Spleen (tissue), 11 donors: Measurements from ENCODE around the gene TTC21A. TPM values are rescaled to one million over a fixed set of nuclear protein-coding genes. Genes with fewer than 3 reads are reported as not detected.

Experiments
- DNase-seq: peaks from one replicate; pipeline ENCODE4 v3.0.0-alpha.2; 2020
- H3K27ac ChIP-seq, 8 donors: fragments of 200-600 bp; sonication (generic) in 7 of 8; 1 replicate in 4 of 8; 2 replicates in 4 of 8; pipeline versions ENCODE4 v1.5.0 to v1.8.0; 2016 to 2021; ENCODE audit warnings: inconsistent platforms in 4 of 8, mild to moderate bottlenecking in 4 of 8, moderate library complexity in 1 of 8
- H3K27me3 ChIP-seq, 7 donors: fragments of 200-600 bp; sonication (generic) in 6 of 7; replicated peaks in 1 of 7; 1 replicate in 4 of 7; 2 replicates in 3 of 7; pipeline versions ENCODE4 v1.5.0 to v1.8.0; 2016 to 2021; ENCODE audit warnings: inconsistent platforms in 3 of 7, mild to moderate bottlenecking in 1 of 7
- H3K36me3 ChIP-seq, 6 donors: fragments of 200-600 bp; sonication (generic) in 5 of 6; 1 replicate in 4 of 6; 2 replicates in 2 of 6; pipeline versions ENCODE4 v1.5.0 to v1.8.0; 2016 to 2021; ENCODE audit warnings: inconsistent platforms in 2 of 6
- H3K4me1 ChIP-seq, 6 donors: fragments of 200-600 bp; sonication (generic) in 5 of 6; 1 replicate in 3 of 6; 2 replicates in 3 of 6; pipeline versions ENCODE4 v1.5.0 to v1.8.0; 2016 to 2021; ENCODE audit warnings: inconsistent platforms in 3 of 6
- H3K4me3 ChIP-seq, 8 donors: fragments of 200-600 bp; sonication (generic) in 7 of 8; 1 replicate in 4 of 8; 2 replicates in 4 of 8; pipeline versions ENCODE4 v1.5.0 to v1.8.0; 2016 to 2021; ENCODE audit warnings: inconsistent platforms in 4 of 8, mild to moderate bottlenecking in 4 of 8, moderate library complexity in 2 of 8
- H3K9me3 ChIP-seq, 8 donors: fragments of 200-600 bp; sonication (generic) in 7 of 8; 1 replicate in 4 of 8; 2 replicates in 4 of 8; pipeline versions ENCODE4 v1.5.0 to v1.8.0; 2016 to 2021; ENCODE audit warnings: inconsistent platforms in 4 of 8
- CTCF ChIP-seq, 11 experiments: fragments of 200-600 bp in 7 of 11; fragments of 450-650 bp in 4 of 11; sonication (generic) in 4 of 11; IDR thresholded peaks in 8 of 11; conservative IDR thresholded peaks in 3 of 11; 1 replicate in 7 of 11; 2 replicates in 4 of 11; pipeline versions ENCODE4 v1.4.0 to v1.8.0; 2016 to 2021; ENCODE audit warnings: antibody characterized with exemption in 11 of 11, inconsistent platforms in 4 of 11, mild to moderate bottlenecking in 1 of 11
- POLR2A ChIP-seq, 3 donors: fragments of 450-650 bp; IDR thresholded peaks; one replicate each; pipeline ENCODE4 v1.5.1; 2017; ENCODE audit warnings: antibody characterized with exemption in 3 of 3, mild to moderate bottlenecking in 1 of 3
- POLR2AphosphoS5 ChIP-seq, 3 donors: sonication (generic); formaldehyde crosslinking; IDR thresholded peaks; one replicate each; pipeline ENCODE4 v1.5.1; 2017; ENCODE audit warnings: antibody characterized with exemption in 3 of 3
- WGBS, 5 donors: extraction: QIAGEN DNeasy Blood & Tissue Kit in 3 of 5; methylation state at CpG; one replicate each; pipeline versions ENCODE4 v1.1.5 to v1.1.7; 2013 to 2018; 5-methylcytosine and 5-hydroxymethylcytosine counted together
- intact Hi-C: fragments of 100-400 bp; cut with DNase I; formaldehyde crosslinking; loops from one replicate; pipeline ENCODE4 v1.15.0; 2023; ENCODE audit warnings: low total_unique reads
- polyA plus RNA-seq, 3 donors: library from polyadenylated mRNA; stranded (reverse); fragments of 200-250 nt; gene quantifications; one replicate each; pipeline ENCODE4 v1.2.1, GENCODE V29; 2013
- total RNA-seq, 7 donors: library from RNA; depleted of rRNA in 3 of 7; stranded (reverse); fragments of >200 nt in 3 of 7; fragmentation: NEBNext Ultra II Directional in 4 of 7; extraction: Animal tissue kit (Norgen Biotek cat#: 25700) in 4 of 7; gene quantifications; one replicate each; pipeline versions ENCODE4 v1.1.0 to v1.2.1, GENCODE V29; 2016 to 2021
- donor health status: healthy with polysubstance abuse.
- donor health status: DM: no; HTN: no; CAD: no; lungs with moderate emphysema.
- donor health status: DM: no; HTN: no; CAD: no.
- donor health status: Bipolar disorder and iron deficiency.
- donor health status: healthy.
- donor health status: DM: no; HTN: no; CAD: no.
- donor health status: DM: yes; HTN: yes; CAD: no.

TTC21A gene
- total and polyA plus RNA-seq, 10 donors: 11.6 to 34.3 (median 16.0) TPM

DNA sequence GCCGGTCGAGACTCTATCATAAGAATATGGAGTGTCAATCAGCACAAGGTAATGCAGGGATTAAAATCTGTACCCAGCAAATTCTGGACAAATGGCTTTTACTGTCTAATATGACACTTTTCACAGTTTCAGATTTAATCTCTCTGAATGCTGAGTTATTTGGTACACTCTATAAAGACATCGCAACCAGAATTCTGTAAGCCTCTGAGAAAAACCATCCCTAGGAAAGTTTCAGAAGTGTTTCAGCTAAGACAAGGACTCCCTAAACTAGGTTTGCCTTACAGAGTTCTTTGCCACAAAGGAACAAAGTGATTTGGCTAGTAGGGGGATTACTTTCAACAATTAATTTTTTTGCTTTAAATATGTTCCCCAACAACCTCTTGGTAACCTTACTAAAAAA lies 44.3 kb upstream of the TTC21A start:
- intact Hi-C loops: no loop called here
- DNase-seq: no peak
- Histone ChIP-seq H3K4me1 (peaks cover 0 to 27% (median 9%) of the 10 kb centered on the region in 6 donors), H3K9me3 (peaks cover 0 to 7% (median 0%) of the 10 kb centered on the region in 8 donors), H3K36me3 (peaks cover 0 to 59% (median 23%) of the 10 kb centered on the region in 6 donors), H3K27me3 (no peaks in the 10 kb centered on the region), H3K27ac (no peak overlapping the region), H3K4me3 (no peak overlapping the region)
- WGBS, 5 donors: 82 to 94% (median 93%) methylated on average over 3 of the region's 3 CpGs
- TF ChIP-seq CTCF (IDR thresholded peaks at IDR 0.05 in 8 of 11, conservative IDR thresholded peaks at IDR 0.05 in 3 of 11): no peak
- TF ChIP-seq POLR2A (IDR thresholded peaks at IDR 0.05): no peak
- no peak for TF ChIP-seq POLR2AphosphoS5 (IDR thresholded peaks at IDR 0.05)

GRCh38 chr3:39064646-39065045 lies 42.8 kb upstream of the TTC21A start:
- H3K27ac ChIP-seq: peak overlapping the region in 1 of 8 donors; percentile 13
- intact Hi-C loops: no loop called here

GRCh38 chr3:39065197-39065596 lies 42.3 kb upstream of the TTC21A start:
- H3K36me3 ChIP-seq: peaks cover 0 to 76% (median 40%) of the 10 kb centered on the region in 6 donors
- intact Hi-C loops: no loop called here
- H3K4me1 ChIP-seq: peaks cover 0 to 9% (median 0%) of the 10 kb centered on the region in 6 donors
- 4 to 20% (median 15%) methylated on average over 1 of the region's 1 CpG for WGBS, 5 donors
- H3K9me3 ChIP-seq: peaks cover 0 to 7% (median 0%) of the 10 kb centered on the region in 8 donors
- TF ChIP-seq CTCF (IDR thresholded peaks at IDR 0.05 in 8 of 11, conservative IDR thresholded peaks at IDR 0.05 in 3 of 11) (peak in 5 of 11 experiments; percentile 10 to 47 (median 26)), POLR2A (IDR thresholded peaks at IDR 0.05) (no peak)
- no peaks in the 10 kb centered on the region for H3K27me3 ChIP-seq
- H3K4me3 ChIP-seq: no peak overlapping the region
- peak overlapping the region in 1 of 8 donors; percentile 13 for H3K27ac ChIP-seq
- no peak for DNase-seq

More at GRCh38 chr3:39064646-39065045, 42.8 kb upstream of the TTC21A start:
- Histone ChIP-seq H3K9me3 (peaks cover 0 to 7% (median 0%) of the 10 kb centered on the region in 8 donors), H3K4me1 (peaks cover 0 to 12% (median 1%) of the 10 kb centered on the region in 6 donors), H3K36me3 (peaks cover 0 to 71% (median 35%) of the 10 kb centered on the region in 6 donors), H3K27me3 (no peaks in the 10 kb centered on the region), H3K4me3 (no peak overlapping the region)
- DNase-seq: no peak
- WGBS, 5 donors: 95 to 100% (median 97%) methylated on average over 1 of the region's 1 CpG
- TF ChIP-seq POLR2A (IDR thresholded peaks at IDR 0.05) (no peak), CTCF (IDR thresholded peaks at IDR 0.05 in 8 of 11, conservative IDR thresholded peaks at IDR 0.05 in 3 of 11) (no peak), POLR2AphosphoS5 (IDR thresholded peaks at IDR 0.05) (no peak)

DNA sequence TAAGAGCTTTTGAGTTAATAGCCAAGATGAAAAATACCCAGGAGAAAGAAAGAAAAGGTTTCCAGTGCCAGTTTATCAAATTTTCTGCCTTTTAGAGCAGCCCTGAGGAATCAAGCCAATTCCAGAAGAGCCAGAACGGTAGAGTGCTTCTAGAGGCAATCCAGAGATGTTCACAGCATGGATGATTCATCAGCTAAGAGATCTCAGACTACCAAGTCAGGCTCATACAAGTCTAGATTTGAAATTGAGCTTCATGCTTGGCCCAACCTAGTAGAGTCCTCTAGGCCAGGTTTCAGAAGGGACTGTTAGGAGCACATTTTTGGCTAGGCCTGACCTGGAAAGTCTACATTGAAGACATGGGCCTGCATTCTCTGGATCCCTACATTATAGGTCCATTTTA lies 40.2 kb upstream of the TTC21A start:
- intact Hi-C loops: no loop called here
- no peak for DNase-seq
- no peaks in the 10 kb centered on the region for H3K27me3 ChIP-seq
- TF ChIP-seq POLR2A (IDR thresholded peaks at IDR 0.05): no peak
- no peak for TF ChIP-seq CTCF (IDR thresholded peaks at IDR 0.05 in 8 of 11, conservative IDR thresholded peaks at IDR 0.05 in 3 of 11)
- TF ChIP-seq POLR2AphosphoS5 (IDR thresholded peaks at IDR 0.05): no peak
- H3K9me3 ChIP-seq: no peaks in the 10 kb centered on the region
- peaks cover 0 to 96% (median 58%) of the 10 kb centered on the region in 6 donors for H3K36me3 ChIP-seq
- peaks cover 0 to 9% (median 0%) of the 10 kb centered on the region in 6 donors for H3K4me1 ChIP-seq
- H3K27ac ChIP-seq: no peak overlapping the region
- H3K4me3 ChIP-seq: no peak overlapping the region
- WGBS, 5 donors: 69 to 97% (median 84%) methylated on average over 1 of the region's 1 CpG
